Suprapubic skin (tissue), 4 donors: Measurements from ENCODE around the gene TARBP1. TPM values are rescaled to one million over a fixed set of nuclear protein-coding genes. Genes with fewer than 3 reads are reported as not detected.

Experiments
- DNase-seq, 2 donors: peaks; one replicate each; pipeline ENCODE4 v3.0.0-alpha.2; 2019; ENCODE audit warnings: low spot score in 2 of 2
- H3K27ac ChIP-seq: fragments of 200-600 bp; sonication (generic); one replicate; pipeline ENCODE4 v1.5.1; 2019
- H3K27me3 ChIP-seq: fragments of 200-600 bp; sonication (generic); one replicate; pipeline ENCODE4 v1.5.1; 2019
- H3K36me3 ChIP-seq: fragments of 200-600 bp; sonication (generic); one replicate; pipeline ENCODE4 v1.5.1; 2019
- H3K4me1 ChIP-seq: fragments of 200-600 bp; sonication (generic); one replicate; pipeline ENCODE4 v1.5.1; 2019
- H3K4me3 ChIP-seq: fragments of 200-600 bp; sonication (generic); one replicate; pipeline ENCODE4 v1.5.1; 2019; ENCODE audit warnings: mild to moderate bottlenecking
- H3K9me3 ChIP-seq: fragments of 200-600 bp; sonication (generic); one replicate; pipeline ENCODE4 v1.5.1; 2019
- EP300 ChIP-seq: sonication (generic); formaldehyde crosslinking; IDR thresholded peaks from one replicate; pipeline ENCODE4 v1.6.1; 2017; ENCODE audit warnings: antibody characterized with exemption
- POLR2A ChIP-seq, 2 donors: fragments of 450-650 bp; IDR thresholded peaks; one replicate each; pipeline ENCODE4 v1.6.1; 2017; ENCODE audit warnings: antibody characterized with exemption in 2 of 2, mild to moderate bottlenecking in 2 of 2, moderate library complexity in 2 of 2
- POLR2AphosphoS5 ChIP-seq, 3 donors: sonication (generic); formaldehyde crosslinking; IDR thresholded peaks; one replicate each; pipeline ENCODE4 v1.6.1; 2017; ENCODE audit warnings: antibody characterized with exemption in 3 of 3
- WGBS: methylation state at CpG from one replicate; pipeline ENCODE4 v1.1.5; 2018; 5-methylcytosine and 5-hydroxymethylcytosine counted together
- total RNA-seq, 4 donors: library from RNA; depleted of rRNA; stranded (reverse); fragments of >200 nt; gene quantifications; one replicate each; pipeline ENCODE4 v1.1.0, GENCODE V29; 2016
- TF ChIP-seq, protein P1 (sequence below), 2 donors: fragments of 200-600 bp in 1 of 2; fragments of 450-650 bp in 1 of 2; sonication (generic) in 1 of 2; IDR thresholded peaks; one replicate each; pipeline ENCODE4 v1.5.1; 2016 to 2019; ENCODE audit warnings: antibody characterized with exemption in 2 of 2, mild to moderate bottlenecking in 1 of 2, moderate library complexity in 1 of 2

Gene TARBP1
- total RNA-seq, 4 donors from 2014 or later, result 21.1 to 78.2 (median 23.5) TPM

DNA sequence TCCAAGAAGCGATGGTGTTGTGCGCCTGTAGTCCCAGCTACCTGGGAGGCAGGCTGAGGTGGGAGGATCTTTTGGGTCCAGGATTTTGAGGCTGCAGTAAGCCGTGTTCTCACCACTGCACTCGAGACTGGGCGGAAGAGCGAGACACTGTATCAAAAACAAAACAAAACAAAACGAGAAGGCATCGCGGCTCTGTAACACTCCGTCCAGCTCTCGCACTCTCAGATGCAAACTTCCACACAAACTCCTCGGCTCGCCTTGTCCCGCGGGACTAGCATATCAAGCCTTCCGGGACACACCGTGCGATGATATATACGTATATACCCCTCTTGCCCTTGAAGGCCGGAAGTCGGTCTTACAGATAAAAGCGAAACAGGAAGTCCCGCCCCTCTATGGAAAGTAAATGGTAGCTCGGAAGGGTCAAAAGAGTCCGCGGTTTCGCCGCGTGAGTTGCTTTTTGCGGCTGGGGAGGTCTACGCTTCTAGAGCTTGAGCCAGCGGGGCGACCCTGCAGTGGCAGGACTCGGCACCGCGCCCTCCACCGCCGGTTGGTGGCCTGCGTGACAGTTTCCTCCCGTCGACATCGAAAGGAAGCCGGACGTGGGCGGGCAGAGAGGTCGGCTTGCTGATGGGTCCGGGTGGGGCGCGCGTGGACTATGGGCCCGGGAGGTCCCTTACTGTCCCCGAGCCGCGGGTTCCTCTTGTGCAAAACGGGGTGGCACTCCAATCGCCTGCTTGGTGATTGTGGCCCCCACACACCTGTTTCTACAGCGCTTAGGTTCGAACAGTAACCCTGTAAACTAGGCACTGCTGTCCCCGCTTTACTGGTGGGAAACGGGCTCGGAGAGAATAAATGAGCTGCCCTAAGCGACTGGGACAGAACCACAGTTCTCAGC is 105.7 kb downstream of the TARBP1 start, which contains the start of gene COA6:
TSS of gene COA6 (plus strand) at position 393 of the 895 bp plus-strand sequence. CDS start at position 404, 11 bp downstream.
- H3K4me3 ChIP-seq, result peak within 1 kb of the TSS; percentile 93
- peaks cover 32% of the 10 kb centered on the region for H3K4me1 ChIP-seq
- H3K27me3 ChIP-seq, result no peaks in the 10 kb centered on the region
- H3K27ac ChIP-seq, result peak within 1 kb of the TSS; percentile 98
- peak; percentile 96 to 97 for DNase-seq
- H3K9me3 ChIP-seq, result no peaks in the 10 kb centered on the region
- 0% methylated on average over 44 of the region's 62 CpGs for WGBS
- H3K36me3 ChIP-seq, result peaks cover 25% of the 10 kb centered on the region
- TF ChIP-seq, protein P1, sequence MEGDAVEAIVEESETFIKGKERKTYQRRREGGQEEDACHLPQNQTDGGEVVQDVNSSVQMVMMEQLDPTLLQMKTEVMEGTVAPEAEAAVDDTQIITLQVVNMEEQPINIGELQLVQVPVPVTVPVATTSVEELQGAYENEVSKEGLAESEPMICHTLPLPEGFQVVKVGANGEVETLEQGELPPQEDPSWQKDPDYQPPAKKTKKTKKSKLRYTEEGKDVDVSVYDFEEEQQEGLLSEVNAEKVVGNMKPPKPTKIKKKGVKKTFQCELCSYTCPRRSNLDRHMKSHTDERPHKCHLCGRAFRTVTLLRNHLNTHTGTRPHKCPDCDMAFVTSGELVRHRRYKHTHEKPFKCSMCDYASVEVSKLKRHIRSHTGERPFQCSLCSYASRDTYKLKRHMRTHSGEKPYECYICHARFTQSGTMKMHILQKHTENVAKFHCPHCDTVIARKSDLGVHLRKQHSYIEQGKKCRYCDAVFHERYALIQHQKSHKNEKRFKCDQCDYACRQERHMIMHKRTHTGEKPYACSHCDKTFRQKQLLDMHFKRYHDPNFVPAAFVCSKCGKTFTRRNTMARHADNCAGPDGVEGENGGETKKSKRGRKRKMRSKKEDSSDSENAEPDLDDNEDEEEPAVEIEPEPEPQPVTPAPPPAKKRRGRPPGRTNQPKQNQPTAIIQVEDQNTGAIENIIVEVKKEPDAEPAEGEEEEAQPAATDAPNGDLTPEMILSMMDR (IDR thresholded peaks at IDR 0.05), result no peak
- TF ChIP-seq POLR2A (IDR thresholded peaks at IDR 0.05) (peak in 1 of 2 donors; percentile 73), POLR2AphosphoS5 (IDR thresholded peaks at IDR 0.05) (peak; percentile 26 to 77 (median 69))

DNA sequence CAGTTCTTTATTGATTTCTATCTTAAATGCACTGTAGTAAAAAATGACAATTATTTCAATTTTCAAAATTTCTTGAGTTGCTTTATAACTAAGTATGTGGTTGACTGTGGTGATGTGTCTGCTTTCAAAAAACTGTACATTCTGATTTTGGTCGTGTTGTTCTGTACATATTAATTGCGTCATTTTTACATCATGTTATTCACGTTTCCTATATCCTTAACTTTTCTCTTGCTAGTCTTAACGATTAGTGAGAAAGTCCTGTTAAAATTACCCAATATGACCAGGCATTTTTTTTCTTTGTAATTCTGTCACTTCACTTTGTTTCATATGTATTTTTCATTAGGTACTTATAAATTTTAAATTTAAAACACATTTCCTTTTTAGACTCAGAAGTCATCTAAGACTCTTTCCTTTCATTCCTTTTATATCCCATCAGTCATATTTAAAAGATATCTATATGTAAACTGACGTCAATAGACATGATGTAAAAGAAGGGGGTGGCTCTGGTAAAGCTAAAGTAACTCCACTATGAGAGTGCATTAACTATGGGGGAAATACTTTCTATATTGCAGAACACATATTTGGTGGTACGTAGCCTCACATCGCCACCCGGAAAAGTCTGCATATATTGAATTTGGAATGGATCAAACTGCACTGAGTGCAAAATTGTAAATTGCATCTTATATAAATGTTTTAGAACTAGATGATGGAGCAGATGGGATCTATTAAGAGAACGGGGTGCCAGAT is 106.8 kb downstream of the TARBP1 start:
- H3K27ac ChIP-seq, result no peak overlapping the region
- no peak for DNase-seq
- no peaks in the 10 kb centered on the region for H3K27me3 ChIP-seq
- TF ChIP-seq EP300, result no peak
- no peak for TF ChIP-seq POLR2A (IDR thresholded peaks at IDR 0.05)
- no peaks in the 10 kb centered on the region for H3K9me3 ChIP-seq
- H3K4me3 ChIP-seq, result peak overlapping the region; percentile 93
- WGBS, result 50% methylated on average over 9 of the region's 9 CpGs
- peaks cover 18% of the 10 kb centered on the region for H3K36me3 ChIP-seq
- peaks cover 32% of the 10 kb centered on the region for H3K4me1 ChIP-seq

DNA sequence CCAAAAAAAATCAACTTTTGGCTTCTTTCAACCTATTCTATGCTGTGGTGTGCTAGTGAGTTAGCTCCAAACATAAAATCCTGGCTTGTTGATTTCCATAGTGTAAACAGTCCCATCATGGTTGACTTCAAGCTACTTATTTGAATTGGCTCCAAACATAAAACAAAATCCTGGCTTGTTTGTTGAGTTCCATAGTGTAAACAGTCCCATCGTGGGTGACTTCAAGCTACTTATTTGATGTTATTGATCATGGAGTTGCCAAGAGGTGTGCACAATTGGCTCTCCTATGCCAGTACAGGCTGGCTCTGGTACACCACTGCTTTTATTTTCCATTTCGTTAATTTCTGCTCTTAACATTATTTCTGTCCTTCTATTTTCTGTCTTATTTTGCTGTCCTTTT is 107.6 kb downstream of the TARBP1 start:
- Histone ChIP-seq H3K4me1 (peaks cover 32% of the 10 kb centered on the region), H3K9me3 (no peaks in the 10 kb centered on the region), H3K27me3 (no peaks in the 10 kb centered on the region), H3K27ac (no peak overlapping the region), H3K36me3 (peaks cover 11% of the 10 kb centered on the region), H3K4me3 (no peak overlapping the region)
- WGBS, result 54% methylated on average over 2 of the region's 2 CpGs
- TF ChIP-seq POLR2AphosphoS5 (IDR thresholded peaks at IDR 0.05), result no peak
- TF ChIP-seq, protein P1 (IDR thresholded peaks at IDR 0.05), result no peak
- DNase-seq, result no peak

DNA sequence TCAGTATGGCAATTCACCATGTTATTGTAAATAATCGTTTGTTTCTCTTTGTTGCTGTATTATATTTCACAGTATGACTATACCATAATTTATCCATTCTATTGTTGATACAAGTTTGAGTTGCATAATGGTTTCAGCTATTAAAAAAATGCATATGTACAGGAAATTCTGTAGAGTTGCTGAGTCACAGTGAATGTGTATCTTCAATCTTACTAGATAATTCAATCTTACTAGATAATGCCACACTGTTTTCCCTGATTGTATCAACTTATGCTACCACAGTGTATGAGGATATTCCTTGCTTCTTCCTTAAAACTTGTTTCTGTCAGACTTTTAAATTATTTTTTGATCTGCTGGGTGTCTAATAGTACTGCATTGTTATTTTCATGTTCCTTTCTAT is 109.2 kb downstream of the TARBP1 start:
- no peaks in the 10 kb centered on the region for H3K27me3 ChIP-seq
- TF ChIP-seq EP300 (no peak), POLR2AphosphoS5 (IDR thresholded peaks at IDR 0.05) (no peak), POLR2A (IDR thresholded peaks at IDR 0.05) (no peak)
- TF ChIP-seq, protein P1 (IDR thresholded peaks at IDR 0.05), result no peak
- no peaks in the 10 kb centered on the region for H3K9me3 ChIP-seq
- no peak for DNase-seq
- H3K4me3 ChIP-seq, result no peak overlapping the region
- H3K27ac ChIP-seq, result no peak overlapping the region
- 63% methylated on average over 1 of the region's 1 CpG for WGBS
- no peaks in the 10 kb centered on the region for H3K36me3 ChIP-seq
- peaks cover 21% of the 10 kb centered on the region for H3K4me1 ChIP-seq

DNA sequence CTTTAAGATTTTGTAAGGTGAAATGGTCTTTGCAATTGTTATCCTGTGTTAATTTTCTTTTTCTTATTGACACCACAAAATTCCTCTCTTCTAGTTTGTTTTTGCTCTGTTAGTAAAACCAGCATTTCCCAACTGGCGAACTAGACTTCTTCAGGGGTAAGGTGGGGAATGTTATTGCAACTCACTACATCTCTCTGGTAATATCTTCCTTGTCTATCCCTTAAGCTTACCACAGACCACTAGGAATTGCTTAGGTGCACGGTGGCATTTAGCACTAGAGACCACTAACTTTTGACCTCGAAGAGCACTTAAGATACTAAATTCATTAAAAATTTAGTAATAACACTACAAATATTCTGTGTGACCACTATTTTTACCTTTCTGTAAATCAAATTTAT is 109.9 kb downstream of the TARBP1 start:
- no peak for DNase-seq
- Histone ChIP-seq H3K27me3 (no peaks in the 10 kb centered on the region), H3K27ac (no peak overlapping the region), H3K36me3 (no peaks in the 10 kb centered on the region), H3K4me1 (peaks cover 14% of the 10 kb centered on the region), H3K9me3 (no peaks in the 10 kb centered on the region), H3K4me3 (no peak overlapping the region)
- TF ChIP-seq EP300, result no peak
- no peak for TF ChIP-seq POLR2A (IDR thresholded peaks at IDR 0.05)
- TF ChIP-seq, protein P1 (IDR thresholded peaks at IDR 0.05), result no peak
- no peak for TF ChIP-seq POLR2AphosphoS5 (IDR thresholded peaks at IDR 0.05)
- WGBS, result 86% methylated on average over 3 of the region's 3 CpGs
